ENCODE results near the gene KRTCAP2.

DNA sequence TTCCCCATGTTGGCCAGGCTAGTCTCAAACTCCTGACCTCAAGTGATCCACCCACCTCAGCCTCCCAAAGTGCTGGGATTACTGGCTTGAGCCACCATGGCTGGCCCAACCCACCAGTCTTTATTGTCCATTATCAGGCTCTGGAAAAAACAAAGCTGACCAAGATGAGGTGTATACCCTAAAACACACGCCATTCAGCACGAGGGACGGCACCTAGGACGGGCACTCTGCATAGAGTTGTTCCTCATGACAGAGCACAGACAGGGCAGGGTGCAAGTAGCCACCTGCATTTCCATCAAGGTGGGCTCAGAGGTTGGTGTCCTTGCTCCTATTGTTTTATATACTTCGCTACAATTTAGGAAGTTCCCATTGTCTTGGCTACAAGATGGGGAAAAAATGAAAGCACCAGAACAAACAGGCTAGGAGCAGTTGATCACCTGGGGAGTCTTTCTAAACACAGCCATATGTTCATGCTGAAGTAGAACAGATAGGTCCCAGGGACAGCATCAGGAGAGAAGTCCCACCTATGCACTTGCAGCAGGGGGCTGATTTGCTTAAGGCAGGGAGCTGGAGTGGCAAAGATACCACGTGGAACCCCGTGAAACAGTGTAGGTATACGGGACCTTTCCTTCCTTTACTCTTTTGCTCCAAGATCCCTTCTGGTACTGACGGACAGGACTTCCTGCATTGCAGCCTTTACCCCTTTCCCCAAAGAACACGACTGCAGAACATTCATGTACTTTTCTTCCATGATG, 4.5 kb downstream of the KRTCAP2 start:
- TF ChIP-seq POLR2AphosphoS5 (IDR thresholded peaks at IDR 0.05; ENCODE audit: borderline replicate concordance, low read depth, low read length) (no peak), EZH2 (IDR thresholded peaks at IDR 0.05) (no peak)
